Posterior cingulate gyrus (tissue), 11 donors: ENCODE measurements around the gene PPP3CA.

Experiments
- DNase-seq, 10 donors: peaks; one replicate each; pipeline versions ENCODE4 v3.0.0 to v3.0.0-alpha.2; 2020 to 2021; ENCODE audit warnings: mixed read lengths in 3 of 10
- intact Hi-C: fragments of 100-400 bp; cut with DNase I; formaldehyde crosslinking; loops from one replicate; pipeline ENCODE4 v1.15.1; 2023

The PPP3CA gene

GRCh38 chr4:101347267-101347556 is at the start of gene PPP3CA:
TSS of gene PPP3CA (minus strand) at chr4:101347526.
- no peak for DNase-seq
- intact Hi-C loops, result loop anchor here (5.0 to 10.0 kb wide), 2 partner anchors 160 to 232 kb away; no protein-coding TSS in a partner anchor

- DNase-seq, result no peak
- intact Hi-C loops, result no loop called here
Observed at GRCh38 chr4:101393256-101393655, 45.9 kb upstream of the PPP3CA start.

GRCh38 chr4:101370663-101371210 is 23.4 kb upstream of the PPP3CA start:
- intact Hi-C loops, result no loop called here
- no peak for DNase-seq

- intact Hi-C loops, result no loop called here
- DNase-seq, result no peak
Observed at GRCh38 chr4:101367201-101367600, 19.9 kb upstream of the PPP3CA start.

GRCh38 chr4:101366331-101366730 is 19.0 kb upstream of the PPP3CA start:
- intact Hi-C loops, result no loop called here
- no peak for DNase-seq

- intact Hi-C loops, result no loop called here
- no peak for DNase-seq
Observed at GRCh38 chr4:101357751-101358150, 10.4 kb upstream of the PPP3CA start.

GRCh38 chr4:101356928-101357327 is 9.6 kb upstream of the PPP3CA start:
- intact Hi-C loops, result no loop called here
- DNase-seq, result no peak

- intact Hi-C loops, result no loop called here
- DNase-seq, result no peak
Observed at GRCh38 chr4:101355767-101356702, 8.7 kb upstream of the PPP3CA start.

- intact Hi-C loops, result no loop called here
- DNase-seq, result no peak
Observed at GRCh38 chr4:101355246-101355645, 7.9 kb upstream of the PPP3CA start.

- DNase-seq, result no peak
Observed at GRCh38 chr4:101349801-101350064, 2.4 kb upstream of the PPP3CA start.

GRCh38 chr4:101348995-101349800 is 1.9 kb upstream of the PPP3CA start:
- intact Hi-C loops, result loop anchor here (5.0 to 10.0 kb wide), 2 partner anchors 162 to 234 kb away; no protein-coding TSS in a partner anchor

More at GRCh38 chr4:101349801-101350064, 2.4 kb upstream of the PPP3CA start:
- intact Hi-C loops, result loop anchor here (5.0 to 10.0 kb wide), 2 partner anchors 162 to 235 kb away; no protein-coding TSS in a partner anchor

GRCh38 chr4:101348367-101348827 is 1.1 kb upstream of the PPP3CA start:
- peak in 5 of 10 donors; percentile 36 to 93 (median 81) for DNase-seq
- intact Hi-C loops, result loop anchor here (5.0 to 10.0 kb wide), 2 partner anchors 161 to 234 kb away; no protein-coding TSS in a partner anchor

More at GRCh38 chr4:101348995-101349800, 1.9 kb upstream of the PPP3CA start:
- DNase-seq, result peak in 5 of 10 donors; percentile 16 to 76 (median 24)

- peak; percentile 99 to 100 (median 100) for DNase-seq
- intact Hi-C loops, result loop anchor here (5.0 to 10.0 kb wide), 2 partner anchors 160 to 233 kb away; no protein-coding TSS in a partner anchor
Observed at GRCh38 chr4:101347557-101348366, 436 bp upstream of the PPP3CA start.

- DNase-seq, result peak in 9 of 10 donors; percentile 28 to 90 (median 54)
- intact Hi-C loops, result loop anchor here (5.0 to 10.0 kb wide), 2 partner anchors 159 to 232 kb away; no protein-coding TSS in a partner anchor
Observed at GRCh38 chr4:101346351-101347266, 717 bp downstream of the PPP3CA start.

- intact Hi-C loops, result loop anchor here (5.0 to 10.0 kb wide), 2 partner anchors 158 to 231 kb away; no protein-coding TSS in a partner anchor
Observed at GRCh38 chr4:101345596-101346350, 1.6 kb downstream of the PPP3CA start.

GRCh38 chr4:101345271-101345595 is 2.1 kb downstream of the PPP3CA start:
- intact Hi-C loops, result loop anchor here (5.0 to 10.0 kb wide), 2 partner anchors 158 to 230 kb away; no protein-coding TSS in a partner anchor
- peak in 6 of 10 donors; percentile 9 to 80 (median 25) for DNase-seq

More at GRCh38 chr4:101345596-101346350, 1.6 kb downstream of the PPP3CA start:
- peak; percentile 17 to 86 (median 48) for DNase-seq

- no peak for DNase-seq
Observed at GRCh38 chr4:101339332-101339731, 8.0 kb downstream of the PPP3CA start.

GRCh38 chr4:101337688-101338087 is 9.6 kb downstream of the PPP3CA start:
- DNase-seq, result no peak
- intact Hi-C loops, result no loop called here

More at GRCh38 chr4:101339332-101339731, 8.0 kb downstream of the PPP3CA start:
- intact Hi-C loops, result no loop called here
